Loucy (cell line): ENCODE data around the gene FBXO42.

Experiments
- CTCF ChIP-seq: fragments of 200-600 bp; sonication (generic); conservative IDR thresholded peaks from 2 replicates; pipeline ENCODE4 v1.5.1; 2014; ENCODE audit warnings: mild to moderate bottlenecking, antibody characterized with exemption, low read length
- EZH2phosphoT487 ChIP-seq: fragments of 200-600 bp; IDR thresholded peaks from 2 replicates; pipeline ENCODE4 v1.6.1; 2018; ENCODE audit warnings: antibody characterized with exemption, mild to moderate bottlenecking, moderate library complexity, borderline replicate concordance

DNA sequence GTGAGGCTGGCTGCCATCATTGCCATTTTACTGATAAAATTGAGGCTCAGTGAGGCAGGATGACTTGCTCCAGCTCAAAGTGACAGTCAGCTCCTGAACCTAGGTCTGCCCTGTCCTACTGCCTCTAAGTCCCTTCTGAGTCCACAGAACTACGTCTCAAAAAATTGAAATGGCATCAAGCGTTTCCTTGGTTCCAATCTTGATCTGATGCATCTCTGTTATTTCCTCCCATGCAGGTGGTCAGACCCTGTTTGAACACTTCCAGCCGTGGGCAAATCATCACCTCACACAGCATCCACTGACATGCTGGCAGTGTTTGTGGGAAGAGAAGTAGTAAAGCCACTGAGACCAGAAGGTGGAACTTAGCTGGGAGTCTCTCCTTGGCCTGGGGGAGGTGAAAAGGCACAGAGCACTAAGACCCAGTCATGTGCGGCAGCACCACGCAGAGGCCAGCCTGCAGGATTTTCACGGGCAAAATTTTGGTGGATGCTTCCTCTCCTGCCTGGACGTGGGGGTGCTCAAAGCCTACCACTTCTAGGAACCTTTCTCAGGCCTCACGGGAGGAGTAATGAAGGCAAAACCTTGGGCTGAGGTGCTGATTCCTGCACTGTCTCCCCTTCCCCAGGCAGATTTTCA lies 107.5 kb downstream of the FBXO42 start:
- no peak for TF ChIP-seq CTCF
- TF ChIP-seq EZH2phosphoT487 = no peak
